ENCODE data around the gene USP11. TPM values are rescaled to one million over a fixed set of nuclear protein-coding genes. Genes with fewer than 3 reads are reported as not detected.

The USP11 gene
- total and polyA plus RNA-seq, 5 donors from 2014 or later: 46.0 to 97.3 (median 57.7) TPM

GRCh38 chrX:47228550-47229270, 4.1 kb upstream of the USP11 start:
- peak overlapping the region in 1 of 4 donors; percentile 51 for H3K4me3 Mint-ChIP-seq
- peak overlapping the region in 1 of 3 donors; percentile 64 for H3K27ac Mint-ChIP-seq
- H3K4me1 Mint-ChIP-seq: peaks cover 0 to 21% (median 3%) of the 10 kb centered on the region in 4 donors
- no peak for ATAC-seq (ENCODE audit: low read depth in 2 of 2)
- Histone ChIP-seq H3K27ac (ENCODE audit: insufficient read depth, low read length, poor library complexity, severe bottlenecking) (no peak overlapping the region), H3K4me3 (ENCODE audit: low read depth, low read length) (no peak overlapping the region), H3K9me3 (ENCODE audit: control insufficient read depth in 2 of 2, low read length in 2 of 2) (no peaks in the 10 kb centered on the region), H3K36me3 (ENCODE audit: control insufficient read depth, insufficient read depth, low read length) (peaks cover 35% of the 10 kb centered on the region), H3K4me1 (ENCODE audit: control insufficient read depth, insufficient read depth, low read length, poor library complexity, severe bottlenecking) (peaks cover 6% of the 10 kb centered on the region), H3K27me3 (ENCODE audit: control insufficient read depth, insufficient read depth, low read length) (no peaks in the 10 kb centered on the region)
- no peaks in the 10 kb centered on the region for H3K27me3 Mint-ChIP-seq
- peaks cover 54% of the 10 kb centered on the region for H3K36me3 Mint-ChIP-seq
- H3K9me3 Mint-ChIP-seq: peaks cover 0 to 1% (median 0%) of the 10 kb centered on the region in 7 donors
- no peak for DNase-seq

GRCh38 chrX:47229427-47229826, 3.4 kb upstream of the USP11 start:
- Histone ChIP-seq H3K4me3 (ENCODE audit: low read depth, low read length) (no peak overlapping the region), H3K27ac (ENCODE audit: insufficient read depth, low read length, poor library complexity, severe bottlenecking) (no peak overlapping the region), H3K4me1 (ENCODE audit: control insufficient read depth, insufficient read depth, low read length, poor library complexity, severe bottlenecking) (peaks cover 11% of the 10 kb centered on the region), H3K27me3 (ENCODE audit: control insufficient read depth, insufficient read depth, low read length) (no peaks in the 10 kb centered on the region), H3K9me3 (ENCODE audit: control insufficient read depth in 2 of 2, low read length in 2 of 2) (no peaks in the 10 kb centered on the region), H3K36me3 (ENCODE audit: control insufficient read depth, insufficient read depth, low read length) (peaks cover 28% of the 10 kb centered on the region)
- Mint-ChIP-seq H3K27ac (peak overlapping the region in 1 of 3 donors; percentile 87), H3K9me3 (peaks cover 0 to 1% (median 0%) of the 10 kb centered on the region in 7 donors), H3K4me3 (no peak overlapping the region), H3K27me3 (no peaks in the 10 kb centered on the region), H3K36me3 (peaks cover 48% of the 10 kb centered on the region), H3K4me1 (peaks cover 0 to 23% (median 3%) of the 10 kb centered on the region in 4 donors)
- ATAC-seq (ENCODE audit: low read depth in 2 of 2) (no peak), DNase-seq (no peak)

- Histone ChIP-seq H3K36me3 (ENCODE audit: control insufficient read depth, insufficient read depth, low read length) (peaks cover 19% of the 10 kb centered on the region), H3K9me3 (ENCODE audit: control insufficient read depth in 2 of 2, low read length in 2 of 2) (no peaks in the 10 kb centered on the region), H3K27ac (ENCODE audit: insufficient read depth, low read length, poor library complexity, severe bottlenecking) (no peak overlapping the region), H3K4me3 (ENCODE audit: low read depth, low read length) (no peak overlapping the region), H3K27me3 (ENCODE audit: control insufficient read depth, insufficient read depth, low read length) (no peaks in the 10 kb centered on the region), H3K4me1 (ENCODE audit: control insufficient read depth, insufficient read depth, low read length, poor library complexity, severe bottlenecking) (peaks cover 19% of the 10 kb centered on the region)
- Mint-ChIP-seq H3K4me3 (peak overlapping the region in 2 of 4 donors; percentile 29 to 61), H3K36me3 (peaks cover 39% of the 10 kb centered on the region), H3K27ac (peak overlapping the region in 2 of 3 donors; percentile 9 to 51), H3K27me3 (no peaks in the 10 kb centered on the region), H3K9me3 (peaks cover 0 to 1% (median 0%) of the 10 kb centered on the region in 7 donors), H3K4me1 (peaks cover 0 to 28% (median 6%) of the 10 kb centered on the region in 4 donors)
- ATAC-seq (ENCODE audit: low read depth in 2 of 2) (no peak), DNase-seq (no peak)
These were observed 2.5 kb upstream of the USP11 start for GRCh38 chrX:47230136-47230868.

DNA sequence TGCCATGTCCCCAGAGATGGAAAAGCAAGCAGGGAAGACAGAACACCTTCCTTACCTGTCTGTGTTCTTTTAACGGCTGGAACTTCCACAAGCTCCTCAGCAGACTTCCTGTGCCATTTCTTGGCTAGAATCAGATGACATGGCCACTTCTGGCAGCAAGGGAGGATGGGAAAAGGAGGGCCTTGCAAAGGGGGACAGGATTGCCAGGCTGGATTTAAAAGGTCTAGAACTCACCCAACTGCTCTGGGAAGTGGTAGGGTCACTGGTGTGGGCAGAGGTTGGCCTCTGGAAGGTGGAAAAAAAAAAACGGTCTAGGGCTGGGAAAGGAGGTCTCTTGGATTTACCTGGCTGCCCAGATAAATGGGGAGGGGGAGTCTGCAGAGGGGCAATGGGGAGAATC, 1.6 kb upstream of the USP11 start:
- H3K27ac Mint-ChIP-seq: peak overlapping the region; percentile 64 to 100 (median 99)
- H3K4me3 Mint-ChIP-seq: peak overlapping the region in 3 of 4 donors; percentile 22 to 90 (median 24)

DNA sequence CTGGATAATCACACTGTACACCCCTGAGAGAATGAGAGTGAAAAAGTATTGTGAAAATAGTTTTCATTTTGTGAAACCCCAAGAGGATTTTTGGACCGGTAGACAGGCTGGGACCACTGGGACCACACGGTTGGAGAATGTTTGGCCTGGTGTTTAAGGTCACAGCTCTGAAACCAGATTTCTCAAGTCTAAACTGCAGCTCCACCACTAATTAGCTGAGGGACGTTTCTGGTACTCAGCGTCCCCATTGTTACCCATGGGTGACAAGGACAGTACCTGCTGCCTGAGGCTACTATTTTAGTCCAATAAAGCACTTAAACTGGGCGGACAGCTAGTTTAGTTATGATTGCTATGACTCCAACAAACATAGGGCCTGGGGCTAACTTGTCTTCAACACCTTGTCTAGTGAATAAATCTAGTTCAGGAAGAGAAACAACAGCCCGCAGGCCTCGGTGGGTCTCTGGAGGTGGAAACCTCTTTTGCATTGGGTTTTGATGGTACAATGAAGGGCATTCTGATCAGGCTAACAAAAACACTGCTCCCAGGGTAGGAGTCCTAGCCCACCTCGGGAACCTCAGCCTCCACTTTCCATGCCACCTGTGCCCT, 509 bp upstream of the USP11 start:
- Histone ChIP-seq H3K36me3 (ENCODE audit: control insufficient read depth, insufficient read depth, low read length) (peaks cover 4% of the 10 kb centered on the region), H3K27ac (ENCODE audit: insufficient read depth, low read length, poor library complexity, severe bottlenecking) (peak overlapping the region; percentile 98), H3K4me3 (ENCODE audit: low read depth, low read length) (peak overlapping the region; percentile 52), H3K27me3 (ENCODE audit: control insufficient read depth, insufficient read depth, low read length) (no peaks in the 10 kb centered on the region), H3K4me1 (ENCODE audit: control insufficient read depth, insufficient read depth, low read length, poor library complexity, severe bottlenecking) (peaks cover 19% of the 10 kb centered on the region), H3K9me3 (ENCODE audit: control insufficient read depth in 2 of 2, low read length in 2 of 2) (no peaks in the 10 kb centered on the region)
- Mint-ChIP-seq H3K36me3 (peaks cover 25% of the 10 kb centered on the region), H3K9me3 (peaks cover 0 to 1% (median 0%) of the 10 kb centered on the region in 7 donors), H3K27ac (peak overlapping the region; percentile 99 to 100 (median 100)), H3K4me3 (peak overlapping the region; percentile 90 to 99 (median 96)), H3K27me3 (no peaks in the 10 kb centered on the region), H3K4me1 (peaks cover 0 to 46% (median 18%) of the 10 kb centered on the region in 4 donors)
- ATAC-seq (ENCODE audit: low read depth in 2 of 2): no peak
- no peak for DNase-seq

More for the DNA sequence above, 1.6 kb upstream of the USP11 start:
- Histone ChIP-seq H3K4me1 (ENCODE audit: control insufficient read depth, insufficient read depth, low read length, poor library complexity, severe bottlenecking) (peaks cover 19% of the 10 kb centered on the region), H3K4me3 (ENCODE audit: low read depth, low read length) (no peak overlapping the region), H3K36me3 (ENCODE audit: control insufficient read depth, insufficient read depth, low read length) (peaks cover 10% of the 10 kb centered on the region), H3K9me3 (ENCODE audit: control insufficient read depth in 2 of 2, low read length in 2 of 2) (no peaks in the 10 kb centered on the region), H3K27me3 (ENCODE audit: control insufficient read depth, insufficient read depth, low read length) (no peaks in the 10 kb centered on the region), H3K27ac (ENCODE audit: insufficient read depth, low read length, poor library complexity, severe bottlenecking) (no peak overlapping the region)
- ATAC-seq (ENCODE audit: low read depth in 2 of 2) (no peak), DNase-seq (no peak)
- H3K4me1 Mint-ChIP-seq: peaks cover 0 to 37% (median 13%) of the 10 kb centered on the region in 4 donors
- no peaks in the 10 kb centered on the region for H3K27me3 Mint-ChIP-seq
- peaks cover 0 to 1% (median 0%) of the 10 kb centered on the region in 7 donors for H3K9me3 Mint-ChIP-seq
- peaks cover 33% of the 10 kb centered on the region for H3K36me3 Mint-ChIP-seq

- H3K27ac ChIP-seq (ENCODE audit: insufficient read depth, low read length, poor library complexity, severe bottlenecking): peak overlapping the region; percentile 98
- peaks cover 19% of the 10 kb centered on the region for H3K4me1 ChIP-seq (ENCODE audit: control insufficient read depth, insufficient read depth, low read length, poor library complexity, severe bottlenecking)
- H3K36me3 ChIP-seq (ENCODE audit: control insufficient read depth, insufficient read depth, low read length): peaks cover 4% of the 10 kb centered on the region
- Mint-ChIP-seq H3K4me1 (peaks cover 0 to 47% (median 18%) of the 10 kb centered on the region in 4 donors), H3K9me3 (peaks cover 0 to 1% (median 0%) of the 10 kb centered on the region in 7 donors), H3K27ac (peak overlapping the region; percentile 99 to 100 (median 100)), H3K27me3 (no peaks in the 10 kb centered on the region), H3K4me3 (peak overlapping the region; percentile 90 to 99 (median 96)), H3K36me3 (peaks cover 15% of the 10 kb centered on the region)
- peak; percentile 92 to 96 (median 94) for DNase-seq
- no peaks in the 10 kb centered on the region for H3K9me3 ChIP-seq (ENCODE audit: control insufficient read depth in 2 of 2, low read length in 2 of 2)
- ATAC-seq (ENCODE audit: low read depth in 2 of 2): peak; percentile 89 to 93
- no peaks in the 10 kb centered on the region for H3K27me3 ChIP-seq (ENCODE audit: control insufficient read depth, insufficient read depth, low read length)
- H3K4me3 ChIP-seq (ENCODE audit: low read depth, low read length): peak overlapping the region; percentile 93
These were observed 714 bp downstream of the USP11 start for GRCh38 chrX:47233333-47234113.

- ATAC-seq (ENCODE audit: low read depth in 2 of 2) (no peak), DNase-seq (no peak)
- H3K27ac Mint-ChIP-seq: peak overlapping the region in 2 of 3 donors; percentile 76 to 99
- H3K27me3 Mint-ChIP-seq: no peaks in the 10 kb centered on the region
- peaks cover 15% of the 10 kb centered on the region for H3K36me3 Mint-ChIP-seq
- peaks cover 0 to 1% (median 0%) of the 10 kb centered on the region in 7 donors for H3K9me3 Mint-ChIP-seq
- peaks cover 0 to 47% (median 18%) of the 10 kb centered on the region in 4 donors for H3K4me1 Mint-ChIP-seq
- peak overlapping the region; percentile 98 for H3K27ac ChIP-seq (ENCODE audit: insufficient read depth, low read length, poor library complexity, severe bottlenecking)
- H3K4me3 ChIP-seq (ENCODE audit: low read depth, low read length): peak overlapping the region; percentile 93
- H3K27me3 ChIP-seq (ENCODE audit: control insufficient read depth, insufficient read depth, low read length): no peaks in the 10 kb centered on the region
- H3K9me3 ChIP-seq (ENCODE audit: control insufficient read depth in 2 of 2, low read length in 2 of 2): no peaks in the 10 kb centered on the region
- peak overlapping the region; percentile 61 to 98 (median 68) for H3K4me3 Mint-ChIP-seq
- peaks cover 2% of the 10 kb centered on the region for H3K36me3 ChIP-seq (ENCODE audit: control insufficient read depth, insufficient read depth, low read length)
- peaks cover 19% of the 10 kb centered on the region for H3K4me1 ChIP-seq (ENCODE audit: control insufficient read depth, insufficient read depth, low read length, poor library complexity, severe bottlenecking)
These were observed 1.8 kb downstream of the USP11 start for GRCh38 chrX:47234583-47234982.
